HPDE6-E6E7 (cell line): ENCODE results near the gene ZNF350.
"Not testable (repeated sequence)": the region's sequence is repeated elsewhere in the genome, so short reads cannot be mapped to it uniquely, and the experiment has no call there.

Experiments used
- DNase-seq: peaks from one replicate; pipeline ENCODE4 v3.0.0; 2011; ENCODE audit warnings: missing footprints; ENCODE audit errors: extremely low spot score

ZNF350 gene

GRCh38 chr19:51986309-51987291 lies at the start of gene ZNF350:
ZNF350 (minus strand) TSS chr19:51986840; CDS start chr19:51974360, 12,480 bp downstream.
- DNase-seq, result peak; percentile 82

DNA sequence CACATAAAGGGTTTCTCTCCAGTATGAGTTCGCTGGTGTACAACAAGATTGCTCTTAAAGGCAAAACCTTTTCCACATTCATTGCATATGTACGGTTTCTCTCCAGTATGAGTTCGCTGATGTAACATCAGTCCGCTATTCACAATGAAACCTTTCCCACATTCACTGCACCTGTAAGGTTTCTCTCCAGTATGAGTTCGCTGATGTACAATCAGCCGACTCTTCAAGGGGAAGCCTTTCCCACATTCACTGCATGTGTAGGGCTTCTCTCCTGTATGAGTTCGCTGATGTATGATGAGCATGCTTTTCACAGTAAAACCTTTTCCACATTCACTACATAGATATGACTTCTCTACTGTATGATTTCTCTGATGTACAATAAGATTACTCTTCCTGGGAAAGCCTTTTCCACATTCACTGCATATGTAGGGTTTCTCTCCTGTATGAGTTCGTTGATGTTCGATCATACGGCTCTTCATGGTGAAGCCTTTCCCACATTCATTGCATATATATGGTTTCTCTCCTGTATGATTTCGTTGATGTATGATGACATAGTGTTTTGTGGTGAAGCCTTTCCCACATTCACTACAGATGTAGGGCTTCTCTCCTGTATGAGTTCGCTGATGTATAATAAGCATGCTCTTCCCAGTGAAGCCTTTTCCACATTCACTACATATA lies 47.5 kb upstream of the ZNF350 start:
- no peak for DNase-seq

DNA sequence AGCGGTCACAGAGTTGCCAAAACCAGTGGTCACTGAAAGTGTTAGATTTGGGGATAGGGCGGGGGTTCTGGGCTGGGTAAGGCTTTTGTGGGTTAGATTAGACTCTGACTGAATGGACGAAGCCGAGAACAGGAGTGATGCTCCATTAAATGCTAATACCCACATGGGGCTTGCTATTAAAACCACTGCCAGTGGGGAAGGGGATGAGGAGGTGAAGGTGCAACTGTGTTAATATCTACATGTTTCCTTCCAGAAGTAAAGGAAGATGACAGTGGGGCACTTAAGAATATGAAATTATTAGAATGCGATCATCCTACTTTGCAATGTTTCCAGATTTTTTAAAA lies 42.1 kb upstream of the ZNF350 start:
- DNase-seq, result no peak

DNA sequence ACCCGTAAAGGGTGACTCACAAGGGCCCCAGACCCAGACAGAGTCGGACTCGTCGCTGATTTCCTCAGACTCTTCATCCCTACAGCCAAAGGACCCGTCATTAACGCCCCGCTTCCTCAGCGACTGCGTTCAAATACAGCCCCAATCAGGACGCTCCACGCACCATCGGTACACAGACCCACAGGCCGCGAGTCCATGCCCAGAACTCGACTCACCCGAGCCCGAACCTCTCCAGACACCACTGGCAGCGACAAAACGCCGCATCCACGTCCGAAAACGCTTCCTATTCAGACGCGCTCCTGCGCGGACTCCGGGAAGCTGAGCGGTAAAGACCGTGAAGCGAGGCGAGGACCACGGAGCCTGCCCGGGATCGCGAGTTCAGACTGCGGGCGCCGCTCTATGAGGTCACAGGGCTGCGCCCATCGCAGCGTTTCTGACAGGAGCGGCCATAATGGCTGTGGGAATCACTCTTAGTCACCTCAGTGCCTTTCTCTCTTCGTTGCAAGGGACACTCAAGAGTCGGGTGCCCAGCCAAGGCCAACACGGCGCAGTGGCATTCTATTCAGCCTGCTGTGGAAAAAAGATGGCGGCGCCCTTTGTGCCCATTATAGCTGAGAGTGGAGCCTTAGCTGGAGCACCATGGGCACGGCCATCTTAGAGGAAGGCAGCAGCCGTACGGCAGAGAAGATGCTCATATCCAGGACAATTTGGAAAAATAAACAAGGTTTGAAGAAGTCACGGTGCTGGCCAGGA lies 41.6 kb upstream of the ZNF350 start, which contains the start of gene ZNF614:
ZNF614 (minus strand) TSS at position 353 of the 753 bp plus-strand sequence. CDS start 2,634 bp downstream, outside the sequence.
- DNase-seq, result peak; percentile 84

DNA sequence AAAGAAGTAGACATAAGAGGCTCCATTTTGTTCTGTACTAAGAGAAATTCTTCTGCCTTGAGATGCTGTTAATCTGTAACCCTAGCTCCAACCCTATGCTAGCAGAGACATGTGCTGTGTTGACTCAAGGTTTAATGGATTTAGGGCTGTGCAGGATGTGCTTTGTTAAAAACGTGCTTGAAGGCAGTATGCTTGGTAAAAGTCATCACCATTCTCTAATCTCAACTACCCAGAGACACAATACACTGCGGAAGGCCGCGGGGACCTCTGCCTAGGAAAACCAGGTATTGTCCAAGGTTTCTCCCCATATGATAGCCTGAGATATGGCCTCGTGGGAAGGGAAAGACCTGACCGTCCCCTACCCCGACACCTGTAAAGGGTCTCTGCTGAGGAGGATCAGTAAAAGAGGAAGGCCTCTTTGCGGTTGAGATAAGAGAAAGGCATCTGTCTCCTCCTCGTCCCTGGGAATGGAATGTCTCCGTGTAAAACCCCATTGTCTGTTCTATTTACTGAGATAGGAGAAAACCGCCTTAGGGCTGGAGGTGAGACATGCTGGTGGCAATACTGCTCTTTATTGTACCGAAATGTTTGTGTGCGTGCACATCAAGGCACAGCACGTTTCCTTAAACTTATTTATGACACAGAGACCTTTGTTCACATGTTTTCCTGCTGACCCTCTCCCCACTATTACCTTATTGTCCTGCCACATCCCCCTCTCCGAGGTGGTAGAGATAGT lies 39.8 kb upstream of the ZNF350 start:
- DNase-seq, result not testable (repeated sequence)

DNA sequence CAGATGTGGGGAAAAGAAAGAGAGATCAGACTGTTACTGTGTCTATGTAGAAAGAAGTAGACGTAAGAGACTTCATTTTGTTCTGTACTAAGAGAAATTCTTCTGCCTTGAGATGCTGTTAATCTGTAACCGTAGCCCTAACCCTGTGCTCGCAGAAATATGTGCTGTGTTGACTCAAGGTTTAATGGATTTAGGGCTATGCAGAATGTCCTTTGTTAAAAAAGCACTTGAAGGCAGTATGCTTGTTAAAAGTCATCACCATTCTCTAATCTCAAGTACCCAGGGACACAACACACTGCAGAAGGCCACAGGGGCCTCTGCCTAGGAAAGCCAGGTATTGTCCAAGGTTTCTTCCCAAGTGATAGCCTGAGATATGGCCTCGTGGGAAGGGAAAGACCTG lies 37.8 kb upstream of the ZNF350 start:
- DNase-seq, result not testable (repeated sequence)

DNA sequence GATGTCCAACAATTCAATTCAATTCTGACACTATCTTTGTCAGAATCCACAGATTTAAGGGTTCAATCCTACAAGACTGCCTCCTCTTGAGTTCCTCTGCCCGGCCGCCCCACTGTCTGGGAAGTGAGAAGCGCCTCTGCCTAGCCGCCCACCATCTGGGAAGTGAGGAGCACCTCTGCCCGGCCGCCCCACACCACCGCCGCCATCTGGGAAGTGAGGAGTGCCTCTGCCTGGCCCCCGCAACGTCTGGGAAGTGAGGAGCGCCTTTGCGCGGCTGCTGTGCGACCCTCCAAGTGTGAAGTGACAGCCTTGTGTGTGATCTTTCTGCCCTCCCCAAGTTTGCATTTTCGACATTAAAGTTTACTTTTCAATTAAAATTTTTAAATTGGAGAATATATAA lies 35.6 kb upstream of the ZNF350 start:
- DNase-seq, result no peak

- no peak for DNase-seq
These were observed 33.9 kb upstream of the ZNF350 start for GRCh38 chr19:52020506-52020905.

GRCh38 chr19:52010674-52011073 lies 24.0 kb upstream of the ZNF350 start:
- DNase-seq, result no peak

DNA sequence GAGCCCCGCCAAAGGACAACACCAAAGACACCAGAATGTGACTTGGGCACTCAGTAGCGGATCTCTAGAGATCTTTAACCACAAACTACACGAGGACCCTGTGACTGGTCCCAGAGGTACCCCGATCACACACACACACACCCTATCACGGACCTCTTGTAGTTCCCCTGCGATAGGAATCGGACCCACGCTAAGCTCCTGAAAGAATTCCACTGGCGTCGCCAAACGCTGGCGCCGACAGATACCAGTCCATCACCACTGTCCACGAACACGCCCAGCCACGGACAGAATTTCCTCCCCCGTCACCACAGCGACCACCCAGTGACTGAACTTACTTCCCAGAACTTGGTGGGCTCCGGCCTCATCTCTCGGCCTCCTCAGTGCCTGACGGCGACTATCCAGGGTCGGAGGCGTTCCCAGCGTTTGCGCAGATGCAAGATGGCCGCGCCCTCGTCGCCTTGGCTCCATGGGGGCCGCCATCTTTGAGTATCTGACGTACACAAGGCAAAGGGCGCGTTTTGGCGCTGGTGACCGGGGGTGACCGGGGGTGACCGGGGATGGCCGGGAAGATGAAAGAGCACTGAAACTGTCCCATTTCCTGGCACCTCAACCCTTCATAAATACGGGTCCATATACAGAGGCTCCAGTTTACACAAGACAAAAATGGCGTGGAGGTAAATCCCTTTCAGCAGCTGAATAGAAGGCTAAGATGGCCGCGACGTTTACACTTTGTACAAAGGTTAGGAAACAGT lies 21.3 kb upstream of the ZNF350 start, which contains the start of gene ZNF615:
ZNF615 (minus strand) TSS at position 406 of the 752 bp plus-strand sequence. CDS start 4,500 bp downstream, outside the sequence.
- peak; percentile 55 for DNase-seq

DNA sequence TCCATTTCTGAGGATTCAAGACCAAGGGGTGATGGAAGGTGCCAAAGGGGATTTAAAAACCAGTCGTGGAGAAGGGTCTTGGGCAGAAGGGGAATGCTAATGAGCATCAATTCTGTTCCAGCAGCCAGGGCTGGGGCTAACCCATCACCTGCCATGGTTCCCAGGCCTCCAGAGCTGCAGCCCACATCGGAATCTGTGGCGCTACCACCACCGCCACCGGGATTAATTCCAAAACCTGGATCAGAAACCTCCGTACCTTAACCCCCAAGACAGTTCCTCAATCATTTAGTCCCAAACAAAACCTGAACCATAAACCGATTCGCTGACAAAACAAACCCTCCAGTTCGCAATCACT lies 20.8 kb upstream of the ZNF350 start:
- peak; percentile 13 for DNase-seq

DNA sequence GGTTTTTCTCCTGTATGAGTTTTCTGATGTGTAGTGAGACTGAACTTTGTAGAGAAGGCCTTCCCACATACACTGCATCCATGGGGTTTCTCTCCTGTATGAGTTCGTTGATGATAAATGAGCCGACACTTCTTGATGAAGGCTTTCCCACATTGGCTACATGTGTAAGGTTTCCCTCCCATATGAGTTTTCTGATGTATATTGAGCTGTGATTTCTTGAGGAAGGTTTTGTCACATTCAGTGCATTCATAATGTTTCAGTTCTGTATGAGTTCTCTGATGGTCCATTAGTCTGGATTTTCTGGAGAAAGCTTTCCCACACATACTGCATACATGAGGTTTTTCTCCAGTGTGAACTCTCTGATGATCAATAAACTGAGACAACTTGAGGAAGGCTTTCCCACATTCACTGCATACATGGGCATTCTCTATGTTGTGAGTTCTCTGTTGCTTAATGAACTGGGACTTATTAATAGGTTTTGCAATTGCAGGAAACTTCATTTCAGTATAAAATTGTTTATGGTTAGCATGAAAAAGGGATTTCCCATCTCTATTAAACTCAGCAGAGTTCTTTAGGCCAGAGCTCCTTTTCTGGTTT lies 7.5 kb upstream of the ZNF350 start:
- no peak for DNase-seq

GRCh38 chr19:51993422-51993821 lies 6.8 kb upstream of the ZNF350 start:
- DNase-seq, result no peak

DNA sequence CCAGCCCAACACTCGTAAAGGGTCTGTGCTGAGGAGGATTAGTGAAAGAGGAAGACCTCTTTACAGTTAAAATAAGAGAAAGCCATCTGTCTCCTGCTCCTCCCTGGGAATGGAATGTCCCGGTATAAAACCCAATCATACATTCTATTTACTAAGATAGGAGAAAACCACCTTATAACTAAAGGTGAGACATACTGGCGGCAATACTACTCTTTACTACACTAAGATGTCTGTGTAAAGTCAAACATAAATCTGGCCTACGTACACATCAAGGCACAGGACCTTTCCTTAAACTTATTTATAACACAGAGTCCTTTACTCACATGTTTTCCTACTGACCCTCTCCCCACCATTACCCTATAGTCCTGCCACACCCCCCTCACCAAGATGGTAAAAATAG lies 3.3 kb downstream of the ZNF350 start:
- no peak for DNase-seq

- not testable (repeated sequence) for DNase-seq
These were observed 5.7 kb downstream of the ZNF350 start for GRCh38 chr19:51980926-51981325.

GRCh38 chr19:51980116-51980736 lies 6.4 kb downstream of the ZNF350 start:
- DNase-seq, result no peak

DNA sequence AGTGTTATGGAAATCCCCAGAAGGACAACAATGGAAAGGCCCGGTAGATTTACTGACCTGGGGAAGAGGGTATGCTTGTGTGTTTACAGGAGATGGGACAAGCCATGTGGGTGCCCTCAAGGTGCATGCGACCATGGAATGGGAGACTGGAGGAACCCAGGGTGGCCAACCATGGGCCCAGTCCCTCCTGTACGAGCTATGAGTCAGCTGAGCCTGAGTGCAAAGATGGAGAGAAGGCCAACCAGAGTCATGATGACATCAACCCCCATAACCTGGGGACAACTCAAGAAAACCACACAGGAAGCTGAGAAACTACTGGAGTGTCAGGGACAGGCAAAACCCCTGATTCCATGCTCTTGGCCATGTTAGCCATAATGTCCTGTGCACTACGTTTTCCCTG lies 7.8 kb downstream of the ZNF350 start:
- no peak for DNase-seq

DNA sequence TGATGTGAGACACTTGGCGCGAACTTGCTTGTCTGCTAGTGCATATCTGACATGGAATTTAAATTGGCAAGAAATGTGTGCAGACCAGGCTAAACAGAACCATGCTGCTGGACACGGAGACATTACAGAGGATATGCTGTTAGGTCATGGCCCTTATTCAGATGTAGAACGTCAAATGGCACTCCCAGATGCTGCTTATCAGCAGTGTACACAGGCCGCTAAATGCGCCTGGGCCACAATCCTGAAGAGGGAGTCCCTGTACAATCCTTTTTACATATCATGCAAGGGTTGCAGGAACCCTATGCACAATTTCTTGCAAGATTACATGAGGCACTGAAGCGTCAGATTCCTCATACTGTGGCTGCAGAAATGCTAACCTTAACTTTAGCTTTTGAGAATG lies 9.3 kb downstream of the ZNF350 start:
- no peak for DNase-seq

GRCh38 chr19:51976852-51977251 lies 9.8 kb downstream of the ZNF350 start:
- no peak for DNase-seq

GRCh38 chr19:51975787-51976186 lies 10.9 kb downstream of the ZNF350 start:
- not testable (repeated sequence) for DNase-seq
